NB4 (cell line): Measurements from ENCODE around the gene COPS3.

Experiments
- CTCF ChIP-seq: IDR thresholded peaks from one replicate; pipeline ENCODE4 v1.5.1; 2012; ENCODE audit warnings: low read depth, low read length
- POLR2A ChIP-seq: IDR thresholded peaks from 2 replicates; pipeline ENCODE4 v1.6.1; 2011; ENCODE audit warnings: mild to moderate bottlenecking; ENCODE audit not compliant: insufficient read length; ENCODE audit errors: extremely low read depth

GRCh38 chr17:17204635-17205231, 76.3 kb downstream of the COPS3 start:
- TF ChIP-seq POLR2A (no peak), CTCF (no peak)
